IPS DF 4.7 (cell line): ENCODE data around the gene CDK7.

ENCODE experiments used
- DNase-seq: peaks from one replicate; pipeline ENCODE4 v3.0.0-alpha.2; 2013; ENCODE audit warnings: low spot score; ENCODE audit errors: extremely low read depth

The CDK7 gene

GRCh38 chr5:69292306-69292705 is 57.6 kb downstream of the CDK7 start:
- no peak for DNase-seq

DNA sequence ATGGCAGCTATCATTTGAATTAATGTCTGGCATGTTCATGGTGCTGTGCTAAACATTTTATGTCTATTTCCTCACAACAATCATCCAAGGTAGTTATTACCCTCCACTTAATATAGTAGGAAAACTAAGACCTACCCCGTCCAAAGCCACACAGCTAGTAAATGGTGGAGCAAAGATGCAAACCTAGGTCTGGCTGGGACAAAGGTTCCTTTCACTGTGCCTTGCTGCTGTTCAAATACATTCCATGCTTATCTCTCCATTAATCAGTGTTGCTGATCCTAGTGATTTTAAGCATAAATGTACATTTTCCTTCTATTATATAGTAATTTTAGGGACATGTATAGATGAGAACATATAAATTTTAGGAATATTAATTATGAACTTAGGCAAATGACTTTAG is 59.2 kb downstream of the CDK7 start:
- DNase-seq: no peak

DNA sequence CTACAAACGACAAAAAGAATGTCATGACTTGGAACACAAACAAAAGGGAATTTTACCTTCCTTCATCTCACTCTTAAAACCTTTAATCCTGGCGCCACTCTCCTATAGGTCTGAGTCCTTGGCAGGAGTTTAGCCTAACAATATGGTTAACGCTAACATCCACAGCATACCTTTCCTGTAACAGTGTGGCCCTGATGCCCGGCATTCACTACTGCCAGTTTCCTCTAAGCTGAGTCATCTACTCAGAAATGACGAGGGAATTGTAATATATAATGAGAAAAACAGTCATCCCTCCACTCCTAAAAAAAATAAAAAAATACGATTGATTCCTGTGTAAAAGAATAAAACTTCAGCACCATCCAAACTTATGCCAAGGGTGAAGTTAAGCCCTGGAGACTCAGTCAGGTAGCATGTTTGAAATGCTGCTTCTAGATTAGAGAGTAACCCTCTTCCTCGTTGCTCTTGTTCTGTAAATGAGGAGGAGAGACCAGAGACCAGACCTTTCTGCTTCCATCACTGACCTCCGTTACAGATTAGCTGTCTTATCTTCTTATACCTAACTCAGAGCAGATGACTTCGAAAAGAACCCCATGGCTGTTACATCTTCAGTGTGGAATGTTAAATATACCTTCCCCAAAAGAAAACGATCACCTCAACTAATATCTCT is 60.5 kb downstream of the CDK7 start:
- DNase-seq: no peak

DNA sequence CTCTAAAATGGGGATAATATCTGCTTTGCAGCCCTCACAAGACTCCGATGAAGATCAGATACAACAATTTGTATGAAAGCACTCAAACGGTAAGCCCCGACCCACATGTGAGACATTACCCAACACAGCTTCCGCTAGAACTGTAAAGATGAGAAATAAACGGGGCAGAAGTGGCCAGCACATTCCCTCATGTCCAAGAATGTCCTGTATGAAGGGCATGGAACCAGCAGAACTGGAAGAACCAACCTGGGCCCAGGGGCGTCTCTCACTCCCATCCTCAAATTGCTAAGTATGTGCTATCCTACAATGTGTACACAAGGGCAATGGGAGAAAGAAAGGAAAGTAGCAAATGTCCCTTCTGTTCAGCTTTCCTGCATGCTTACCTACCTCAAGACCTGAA is 64.9 kb downstream of the CDK7 start:
- no peak for DNase-seq

- DNase-seq: no peak
These were observed 66.0 kb downstream of the CDK7 start for GRCh38 chr5:69300537-69301203.

DNA sequence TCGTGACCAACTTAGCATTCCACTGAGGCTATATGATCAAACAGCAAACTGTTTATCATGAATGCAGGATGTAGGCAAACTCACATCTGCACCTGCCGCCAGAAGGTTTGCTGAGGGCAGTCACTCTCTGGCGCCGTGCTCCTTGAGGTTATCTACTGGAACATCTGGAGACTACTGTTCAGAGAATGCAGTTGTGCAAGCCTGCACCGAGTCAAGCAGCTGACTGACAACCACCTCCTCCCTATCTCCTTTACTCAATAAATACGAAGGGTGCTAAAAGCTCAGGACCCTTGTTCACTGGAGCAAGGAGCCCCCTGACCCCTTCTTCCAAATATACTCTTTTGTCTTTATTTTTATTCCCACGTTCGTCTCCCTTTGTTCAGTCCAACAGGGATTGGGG is 70.8 kb downstream of the CDK7 start:
- no peak for DNase-seq

- DNase-seq: no peak
These were observed 73.4 kb downstream of the CDK7 start for GRCh38 chr5:69308046-69308553.

GRCh38 chr5:69309380-69309779 is 74.7 kb downstream of the CDK7 start:
- no peak for DNase-seq

DNA sequence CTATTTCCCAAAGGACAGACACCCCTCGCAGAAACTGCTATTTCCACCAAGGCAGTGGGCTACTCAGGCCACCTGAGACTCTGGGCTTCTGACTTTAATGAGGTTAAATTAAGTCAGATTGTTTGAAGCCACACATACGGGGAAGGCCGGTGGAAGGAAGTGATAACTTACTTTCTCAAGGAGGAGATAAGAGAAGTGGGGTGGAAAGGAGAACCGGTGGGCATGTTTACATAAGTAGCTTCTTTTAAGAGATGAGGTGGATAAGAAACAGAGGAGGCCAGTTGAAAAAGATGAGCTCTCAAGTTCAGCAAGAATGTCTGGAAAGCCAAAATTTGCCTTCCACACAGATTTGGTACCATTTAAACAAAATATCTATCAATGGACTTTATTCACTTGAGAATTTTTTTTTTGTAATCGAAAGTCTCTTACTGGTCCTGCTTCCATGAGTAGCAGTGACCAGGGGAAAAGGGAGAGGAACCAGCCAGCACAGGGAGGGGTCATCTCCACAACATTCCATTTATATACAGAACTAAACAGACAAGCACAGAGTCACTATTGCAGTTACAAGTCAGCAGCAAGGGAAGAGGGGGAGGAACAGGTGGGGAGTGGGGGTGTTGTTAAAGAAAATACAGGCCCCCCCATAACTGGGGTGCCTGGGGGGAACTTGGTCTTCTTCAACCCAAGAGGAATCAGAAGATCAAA is 77.9 kb downstream of the CDK7 start:
- DNase-seq: no peak

GRCh38 chr5:69313428-69313827 is 78.7 kb downstream of the CDK7 start:
- DNase-seq: no peak

DNA sequence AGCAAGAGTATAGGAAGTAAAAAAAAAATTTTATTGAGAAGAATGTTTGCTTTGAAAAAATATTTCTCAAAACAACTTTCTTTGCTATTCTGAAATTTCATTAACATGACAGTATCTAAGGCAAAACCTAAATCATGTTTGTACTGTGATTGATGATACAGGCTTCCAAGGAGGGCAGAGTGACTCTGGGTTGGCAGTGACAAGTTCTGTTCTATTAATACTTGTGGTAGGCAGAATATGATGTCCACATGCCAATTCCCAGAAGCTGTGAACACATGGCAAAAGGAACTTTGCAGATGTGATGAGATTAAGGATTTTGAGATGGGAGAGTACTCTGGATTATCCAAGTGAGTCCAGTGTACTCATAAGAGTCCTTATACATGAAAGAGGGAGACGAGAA is 81.3 kb downstream of the CDK7 start:
- DNase-seq: no peak

GRCh38 chr5:69317391-69317790 is 82.7 kb downstream of the CDK7 start:
- no peak for DNase-seq

- DNase-seq: no peak
These were observed 91.7 kb downstream of the CDK7 start for GRCh38 chr5:69326365-69326764.
